ENCODE data around the gene UBAP1. TPM values are rescaled to one million over a fixed set of nuclear protein-coding genes. Genes with fewer than 3 reads are reported as not detected.

Gene UBAP1
- total RNA-seq, 1 experiment from 2014 or later: 35.9 TPM

DNA sequence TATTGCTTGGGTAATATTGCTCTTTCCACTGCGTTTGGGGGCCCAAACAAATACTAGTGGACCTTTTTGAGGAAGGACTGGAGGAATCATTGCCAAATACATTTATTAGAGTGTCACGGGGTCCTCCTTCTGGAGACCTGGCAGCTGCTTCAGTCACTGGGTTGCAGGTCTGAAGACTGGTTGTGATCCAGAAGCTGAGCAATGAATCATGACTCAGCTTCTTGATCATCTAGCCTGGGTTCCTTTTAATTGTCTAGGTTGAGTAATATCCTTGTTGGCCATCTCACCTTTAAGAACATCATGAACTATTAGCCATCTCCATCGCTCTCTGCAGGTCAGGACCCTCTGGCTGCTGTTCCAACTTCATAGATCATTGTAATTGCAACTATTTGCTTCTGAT, 15.4 kb upstream of the UBAP1 start:
- intact Hi-C loops (cut with micrococcal nuclease; ENCODE audit: unreplicated experiment): no loop called here
- no peaks in the 10 kb centered on the region for H3K9me3 ChIP-seq (ENCODE audit: low read depth, low read length, poor library complexity, severe bottlenecking)
- TF ChIP-seq EZH2 (IDR thresholded peaks at IDR 0.05; ENCODE audit: borderline replicate concordance, low read depth, low read length, poor library complexity, severe bottlenecking) (no peak), CTCF (conservative IDR thresholded peaks at IDR 0.05; ENCODE audit: low read depth, low read length) (no peak)
- no peak overlapping the region for H3K27ac ChIP-seq (ENCODE audit: low read depth, low read length, poor library complexity, severe bottlenecking)
- DNase-seq (ENCODE audit: low spot score): no peak
- CTCF ChIA-PET: no interaction called here
- H3K4me3 ChIP-seq (ENCODE audit: low read depth, low read length, poor library complexity, severe bottlenecking): no peak overlapping the region
- no TSS peak for BruUV-seq (replicated peaks)
- no peaks in the 10 kb centered on the region for H3K4me1 ChIP-seq (ENCODE audit: insufficient read depth, low read length, poor library complexity, severe bottlenecking)
- POLR2A ChIA-PET (ENCODE audit: low non-redundant PET): no interaction called here
- no peaks in the 10 kb centered on the region for H3K27me3 ChIP-seq (replicated peaks; ENCODE audit: insufficient read depth, low read depth, low read length, poor library complexity)
- no peaks in the 10 kb centered on the region for H3K36me3 ChIP-seq (ENCODE audit: insufficient read depth, low read length, poor library complexity, severe bottlenecking)

DNA sequence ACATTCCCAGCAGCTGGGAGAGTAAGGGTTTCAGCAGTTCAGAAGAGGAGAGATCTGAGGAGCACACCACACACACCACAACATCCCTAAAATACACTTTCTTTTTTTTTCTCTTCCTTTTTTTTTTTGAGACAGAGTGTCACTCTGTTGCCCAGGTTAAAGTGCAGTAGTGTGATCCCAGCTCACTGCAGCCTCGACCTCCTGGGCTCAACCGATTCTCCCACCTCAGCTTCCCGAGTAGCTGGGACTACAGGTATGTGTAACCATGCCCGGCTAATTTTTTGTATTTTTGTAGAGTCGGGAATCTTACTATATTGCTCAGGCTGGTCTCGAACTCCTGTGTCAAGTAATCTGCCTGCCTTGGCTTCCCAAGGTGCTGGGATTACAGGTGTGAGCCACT, 9.7 kb upstream of the UBAP1 start:
- ChIA-PET CTCF (no interaction called here), POLR2A (ENCODE audit: low non-redundant PET) (no interaction called here)
- Histone ChIP-seq H3K4me3 (ENCODE audit: low read depth, low read length, poor library complexity, severe bottlenecking) (no peak overlapping the region), H3K27me3 (replicated peaks; ENCODE audit: insufficient read depth, low read depth, low read length, poor library complexity) (no peaks in the 10 kb centered on the region), H3K9me3 (ENCODE audit: low read depth, low read length, poor library complexity, severe bottlenecking) (no peaks in the 10 kb centered on the region), H3K4me1 (ENCODE audit: insufficient read depth, low read length, poor library complexity, severe bottlenecking) (no peaks in the 10 kb centered on the region), H3K36me3 (ENCODE audit: insufficient read depth, low read length, poor library complexity, severe bottlenecking) (no peaks in the 10 kb centered on the region), H3K27ac (ENCODE audit: low read depth, low read length, poor library complexity, severe bottlenecking) (no peak overlapping the region)
- no peak for TF ChIP-seq EZH2 (IDR thresholded peaks at IDR 0.05; ENCODE audit: borderline replicate concordance, low read depth, low read length, poor library complexity, severe bottlenecking)
- TF ChIP-seq CTCF (conservative IDR thresholded peaks at IDR 0.05; ENCODE audit: low read depth, low read length): no peak
- DNase-seq (ENCODE audit: low spot score): no peak
- BruUV-seq (replicated peaks): no TSS peak
- intact Hi-C loops (cut with micrococcal nuclease; ENCODE audit: unreplicated experiment): no loop called here

GRCh38 chr9:34170237-34170991, 8.4 kb upstream of the UBAP1 start:
- intact Hi-C loops (cut with micrococcal nuclease; ENCODE audit: unreplicated experiment): no loop called here
- Histone ChIP-seq H3K27ac (ENCODE audit: low read depth, low read length, poor library complexity, severe bottlenecking) (no peak overlapping the region), H3K4me1 (ENCODE audit: insufficient read depth, low read length, poor library complexity, severe bottlenecking) (no peaks in the 10 kb centered on the region), H3K27me3 (replicated peaks; ENCODE audit: insufficient read depth, low read depth, low read length, poor library complexity) (no peaks in the 10 kb centered on the region), H3K4me3 (ENCODE audit: low read depth, low read length, poor library complexity, severe bottlenecking) (no peak overlapping the region), H3K9me3 (ENCODE audit: low read depth, low read length, poor library complexity, severe bottlenecking) (no peaks in the 10 kb centered on the region), H3K36me3 (ENCODE audit: insufficient read depth, low read length, poor library complexity, severe bottlenecking) (no peaks in the 10 kb centered on the region)
- no peak for DNase-seq (ENCODE audit: low spot score)
- TF ChIP-seq EZH2 (IDR thresholded peaks at IDR 0.05; ENCODE audit: borderline replicate concordance, low read depth, low read length, poor library complexity, severe bottlenecking): no peak
- TF ChIP-seq CTCF (conservative IDR thresholded peaks at IDR 0.05; ENCODE audit: low read depth, low read length): no peak
- BruUV-seq (replicated peaks): no TSS peak
- POLR2A ChIA-PET (ENCODE audit: low non-redundant PET): no interaction called here
- CTCF ChIA-PET: no interaction called here

All from A673 (cell line).